HEK293T (cell line): ENCODE data around the gene ACP4.

Experiments used
- FOXM1 ChIP-seq: fragments of 450-650 bp; IDR thresholded peaks from 2 replicates; pipeline ENCODE4 v1.6.1; 2017; ENCODE audit warnings: mild to moderate bottlenecking, borderline replicate concordance
- LEF1 ChIP-seq: fragments of 450-650 bp; IDR thresholded peaks from 2 replicates; pipeline ENCODE4 v1.6.1; 2017; ENCODE audit warnings: mild to moderate bottlenecking, borderline replicate concordance

DNA sequence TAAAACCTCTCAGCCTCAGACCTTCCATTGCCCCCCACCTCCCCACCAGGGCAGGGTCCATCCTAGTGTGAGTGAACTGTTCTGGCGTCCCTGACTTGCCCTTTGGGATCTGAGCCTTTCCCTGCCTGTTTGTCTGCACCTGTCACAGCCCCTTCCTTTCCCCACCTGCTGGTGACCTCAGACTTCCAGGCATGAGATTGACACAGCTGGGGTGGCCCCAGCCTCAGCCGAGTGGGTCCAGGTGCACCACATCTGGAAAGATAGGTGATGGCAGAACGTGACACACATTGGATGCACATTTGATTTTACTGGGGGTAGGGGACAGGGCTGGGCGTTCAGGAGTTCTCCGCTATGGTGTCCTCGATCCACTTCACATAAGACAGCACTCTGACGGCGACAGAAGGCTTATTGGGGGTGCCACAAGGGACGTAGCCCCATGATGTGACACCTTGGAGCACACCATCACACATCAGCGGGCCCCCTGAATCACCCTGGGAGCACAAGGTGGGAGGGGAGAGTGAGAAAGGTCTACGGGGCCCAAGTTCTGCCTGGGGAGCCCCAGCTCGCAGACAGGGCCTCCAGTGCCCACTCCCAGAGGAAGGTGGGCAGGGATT, 28.8 kb downstream of the ACP4 start:
- TF ChIP-seq FOXM1 (no peak), LEF1 (no peak)
